Right atrium auricular region (tissue), 2 donors: ENCODE results near the gene OLFML2B. TPM values are rescaled to one million over a fixed set of nuclear protein-coding genes. Genes with fewer than 3 reads are reported as not detected.

Experiments
- DNase-seq: peaks from one replicate; pipeline ENCODE4 v3.0.0-alpha.2; 2019; ENCODE audit warnings: low spot score
- H3K27ac ChIP-seq, 2 donors: fragments of 200-600 bp; sonication (generic); 1 replicate in 1 of 2; 2 replicates in 1 of 2; pipeline ENCODE4 v1.5.1; 2016 to 2019
- H3K27me3 ChIP-seq, 2 donors: fragments of 200-600 bp; sonication (generic); one replicate each; pipeline versions ENCODE4 v1.5.1 to v1.6.0; 2017 to 2019
- H3K36me3 ChIP-seq: fragments of 200-600 bp; sonication (generic); one replicate; pipeline ENCODE4 v1.5.1; 2016
- H3K4me1 ChIP-seq, 2 donors: fragments of 200-600 bp; sonication (generic); one replicate each; pipeline versions ENCODE4 v1.5.1 to v1.6.0; 2017 to 2019
- H3K4me3 ChIP-seq, 2 donors: fragments of 200-600 bp; sonication (generic); 1 replicate in 1 of 2; 2 replicates in 1 of 2; pipeline ENCODE4 v1.5.1; 2017 to 2019; ENCODE audit warnings: mild to moderate bottlenecking in 1 of 2, moderate library complexity in 1 of 2
- H3K9me3 ChIP-seq, 2 donors: fragments of 200-600 bp; sonication (generic); one replicate each; pipeline ENCODE4 v1.5.1; 2019
- CTCF ChIP-seq, 2 donors: fragments of 200-600 bp; sonication (generic); IDR thresholded peaks; one replicate each; pipeline ENCODE4 v1.5.1; 2019; ENCODE audit warnings: antibody characterized with exemption in 2 of 2
- total RNA-seq, 2 donors: library from RNA; depleted of rRNA; stranded (reverse); fragments of >200 nt; gene quantifications; one replicate each; pipeline ENCODE4 v1.1.0, GENCODE V29; 2016

The OLFML2B gene
- total RNA-seq, 2 donors from 2014 or later, result 4.5 to 9.2 TPM

DNA sequence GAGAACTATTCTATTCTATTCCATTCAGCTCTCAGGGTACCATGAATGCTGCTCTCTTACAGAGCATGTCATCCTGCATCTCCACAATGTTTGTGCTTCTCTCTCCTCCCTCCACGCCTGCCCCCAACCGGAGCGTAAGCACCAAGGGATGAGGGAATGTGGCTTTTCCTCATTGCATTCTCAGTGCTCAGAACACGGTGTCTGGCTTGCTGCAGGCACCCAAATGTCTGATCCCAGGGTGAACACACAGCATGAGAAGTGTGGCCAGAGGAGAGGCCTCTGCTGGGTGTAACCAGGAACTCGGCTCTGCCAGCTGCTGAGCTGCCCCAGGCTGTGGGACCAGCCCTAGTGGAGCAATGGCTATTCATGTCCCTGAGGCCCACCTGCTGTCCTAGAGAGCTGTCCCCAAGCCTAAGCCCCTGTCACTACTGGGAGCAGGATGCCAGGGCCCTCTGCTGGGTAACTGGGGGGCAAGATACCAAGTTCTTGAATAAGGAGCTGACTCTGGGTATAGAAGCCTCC lies 38.3 kb downstream of the OLFML2B start:
- Histone ChIP-seq H3K4me3 (no peak overlapping the region), H3K36me3 (no peaks in the 10 kb centered on the region), H3K4me1 (no peaks in the 10 kb centered on the region), H3K27ac (no peak overlapping the region), H3K27me3 (no peaks in the 10 kb centered on the region), H3K9me3 (peaks cover 0 to 10% of the 10 kb centered on the region in 2 donors)
- DNase-seq, result no peak
- no peak for TF ChIP-seq CTCF (IDR thresholded peaks at IDR 0.05)

DNA sequence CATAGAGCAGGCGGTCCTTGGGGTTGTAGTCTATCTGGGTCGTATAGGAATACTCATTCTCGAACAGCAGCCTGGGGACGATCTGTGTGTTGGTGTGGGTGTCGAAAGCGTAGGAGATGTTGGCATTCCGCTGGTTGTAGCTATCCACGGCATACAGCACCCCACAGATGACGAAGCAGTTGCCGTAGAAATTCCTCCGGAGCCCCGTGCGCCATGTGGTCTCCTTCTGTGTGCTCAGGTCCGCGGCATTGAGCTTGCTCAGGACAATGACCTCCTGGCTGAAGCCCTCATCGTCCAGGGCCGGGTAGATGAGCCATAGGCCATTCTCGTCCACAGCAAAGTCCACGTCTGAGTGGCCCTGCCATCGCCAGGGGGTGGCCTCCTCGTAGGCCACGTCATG lies 39.9 kb downstream of the OLFML2B start:
- no peak for TF ChIP-seq CTCF (IDR thresholded peaks at IDR 0.05)
- peaks cover 0 to 10% of the 10 kb centered on the region in 2 donors for H3K9me3 ChIP-seq
- no peaks in the 10 kb centered on the region for H3K27me3 ChIP-seq
- H3K36me3 ChIP-seq, result no peaks in the 10 kb centered on the region
- no peaks in the 10 kb centered on the region for H3K4me1 ChIP-seq
- DNase-seq, result no peak
- no peak overlapping the region for H3K4me3 ChIP-seq
- H3K27ac ChIP-seq, result no peak overlapping the region

DNA sequence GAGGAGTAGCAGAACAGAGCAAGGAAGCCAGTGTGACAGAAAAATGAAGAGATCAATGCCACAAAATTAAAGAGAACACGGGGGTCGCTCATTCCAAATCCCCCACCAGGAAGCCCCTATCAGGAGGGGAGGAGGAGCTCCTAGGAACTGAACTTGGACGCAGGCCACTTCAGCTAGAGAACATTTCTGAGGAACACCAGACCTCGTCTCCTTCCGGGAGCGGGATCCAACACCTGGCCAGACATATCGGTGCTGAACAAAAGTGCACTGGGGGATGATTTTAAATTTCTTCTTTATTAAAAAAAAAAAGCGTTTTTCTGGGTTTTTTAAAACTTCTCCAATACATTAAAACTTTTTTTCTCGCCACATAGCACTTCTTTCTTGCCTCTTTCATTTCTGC lies 40.8 kb downstream of the OLFML2B start:
- Histone ChIP-seq H3K36me3 (no peaks in the 10 kb centered on the region), H3K9me3 (peaks cover 0 to 10% of the 10 kb centered on the region in 2 donors), H3K4me3 (no peak overlapping the region), H3K27me3 (no peaks in the 10 kb centered on the region), H3K27ac (no peak overlapping the region), H3K4me1 (no peaks in the 10 kb centered on the region)
- TF ChIP-seq CTCF (IDR thresholded peaks at IDR 0.05), result no peak
- no peak for DNase-seq

DNA sequence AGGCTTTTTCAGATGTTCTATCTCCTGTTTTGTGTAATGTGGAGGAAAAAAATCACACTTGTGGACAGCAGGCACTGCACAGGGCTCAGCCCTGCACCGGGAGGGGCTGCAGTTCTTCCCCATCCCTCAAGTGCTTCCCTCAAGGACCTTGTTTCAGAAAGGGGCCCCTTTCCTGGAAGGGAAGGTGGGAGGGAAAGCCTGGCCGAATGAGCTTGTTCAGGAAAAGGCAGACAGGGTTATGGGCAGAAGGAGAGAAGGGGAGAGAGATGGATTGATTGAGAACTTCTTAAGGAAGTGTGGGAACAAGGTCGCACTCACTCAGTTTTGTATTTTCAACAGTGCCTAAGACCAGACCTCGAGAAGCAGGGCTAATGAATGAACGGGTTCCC lies 41.2 kb downstream of the OLFML2B start:
- Histone ChIP-seq H3K9me3 (peaks cover 0 to 6% of the 10 kb centered on the region in 2 donors), H3K27ac (no peak overlapping the region), H3K27me3 (no peaks in the 10 kb centered on the region), H3K36me3 (no peaks in the 10 kb centered on the region), H3K4me1 (no peaks in the 10 kb centered on the region), H3K4me3 (no peak overlapping the region)
- no peak for TF ChIP-seq CTCF (IDR thresholded peaks at IDR 0.05)
- DNase-seq, result no peak

- Histone ChIP-seq H3K36me3 (no peaks in the 10 kb centered on the region), H3K9me3 (peaks cover 0 to under 1% of the 10 kb centered on the region in 2 donors), H3K4me1 (no peaks in the 10 kb centered on the region), H3K27me3 (no peaks in the 10 kb centered on the region), H3K27ac (no peak overlapping the region), H3K4me3 (no peak overlapping the region)
- no peak for DNase-seq
- no peak for TF ChIP-seq CTCF (IDR thresholded peaks at IDR 0.05)
Observed at GRCh38 chr1:161981735-161982506, 41.7 kb downstream of the OLFML2B start.
